ENCODE data around the gene MYO3B. TPM values are rescaled to one million over a fixed set of nuclear protein-coding genes. Genes with fewer than 3 reads are reported as not detected.

The MYO3B gene
- total and polyA plus RNA-seq, 2 of the 8 experiments (the other 6 are each of a cell fraction or from before 2014, with no cell fraction given) = 0.17 to 0.19 TPM

DNA sequence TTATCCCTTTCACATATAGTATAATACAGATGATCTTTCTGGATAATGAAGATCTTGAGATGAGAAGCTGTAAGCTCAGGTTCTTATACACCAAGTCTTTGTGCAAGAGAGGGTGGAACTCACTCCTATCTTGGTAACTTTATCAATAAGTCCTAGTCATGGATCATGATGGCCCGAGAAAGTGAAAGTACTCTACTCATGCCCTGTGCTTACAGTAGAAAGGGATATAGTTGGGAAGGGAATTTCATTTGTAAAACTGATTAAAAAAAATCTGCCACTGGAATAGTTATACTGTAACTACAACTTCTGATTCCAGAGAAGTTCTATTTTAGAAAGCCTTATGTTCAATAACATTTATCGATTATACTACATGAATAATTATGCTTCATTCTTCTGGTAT lies 51.8 kb downstream of the MYO3B start:
- Histone ChIP-seq H4K20me1 (replicated peaks in 1 of 2; ENCODE audit: control insufficient read depth in 1 of 2, insufficient read depth in 2 of 2, low read length in 2 of 2) (no peaks in the 10 kb centered on the region), H2BK5ac (ENCODE audit: low read depth, low read length) (no peak overlapping the region), H4K8ac (ENCODE audit: extremely low read depth, insufficient read depth, low read length) (no peak overlapping the region), H3K36me3 (ENCODE audit: control insufficient read depth in 2 of 4, insufficient read depth in 4 of 4, low read length in 3 of 4) (no peaks in the 10 kb centered on the region), H2BK120ac (replicated peaks; ENCODE audit: low read depth, low read length) (no peak overlapping the region), H4K91ac (replicated peaks; ENCODE audit: insufficient read length, low read length) (no peak overlapping the region), H3K18ac (ENCODE audit: extremely low read depth, low read length) (no peak overlapping the region), H2BK20ac (ENCODE audit: low read length) (no peak overlapping the region), H3K27ac (ENCODE audit: low read depth, low read length) (no peak overlapping the region), H3K79me2 (ENCODE audit: control insufficient read depth in 1 of 2, insufficient read depth in 2 of 2, low read length in 2 of 2) (no peaks in the 10 kb centered on the region), H3K4me2 (ENCODE audit: insufficient read depth in 1 of 2, low read depth in 2 of 2, low read length in 2 of 2) (no peak overlapping the region), H3K4ac (replicated peaks; ENCODE audit: insufficient read length, low read depth, low read length) (no peak overlapping the region), H3K79me1 (ENCODE audit: low read depth, low read length) (no peaks in the 10 kb centered on the region), H3K23ac (ENCODE audit: insufficient read length) (no peak overlapping the region), H3K56ac (replicated peaks; ENCODE audit: insufficient read length, low read depth, low read length) (no peak overlapping the region), H3K14ac (ENCODE audit: insufficient read length) (no peak overlapping the region), H3K27me3 (replicated peaks in 1 of 4; ENCODE audit: control insufficient read depth in 3 of 4, extremely low read depth in 1 of 4, insufficient read depth in 3 of 4, low read length in 3 of 4) (no peaks in the 10 kb centered on the region), H3K9ac (replicated peaks in 1 of 4; ENCODE audit: extremely low read depth in 1 of 4, low read depth in 3 of 4, low read length in 3 of 4) (no peak overlapping the region), H3K23me2 (ENCODE audit: low read depth, low read length) (no peaks in the 10 kb centered on the region), H3K4me1 (replicated peaks in 1 of 4; ENCODE audit: control insufficient read depth in 3 of 4, insufficient read depth in 4 of 4, low read length in 3 of 4) (no peaks in the 10 kb centered on the region), H2AFZ (ENCODE audit: low read length) (no peak overlapping the region), H2BK15ac (ENCODE audit: low read length) (no peak overlapping the region), H4K5ac (ENCODE audit: insufficient read length, low read depth, low read length) (no peak overlapping the region), H3K4me3 (ENCODE audit: extremely low read depth in 1 of 4, insufficient read depth in 2 of 4, low read depth in 3 of 4, low read length in 4 of 4) (no peak overlapping the region), H3K9me3 (ENCODE audit: insufficient read depth in 2 of 2, low read depth in 1 of 2, low read length in 1 of 2) (no peaks in the 10 kb centered on the region), H2AK5ac (ENCODE audit: low read depth, low read length) (no peak overlapping the region), H2BK12ac (ENCODE audit: low read depth, low read length) (no peak overlapping the region)
- 93% methylated on average over 2 of the region's 2 CpGs; no CpG with 5 or more reads in 1 of the 2 experiments for WGBS, 2 experiments (ENCODE audit: extremely low coverage in 1 of 2, insufficient coverage in 1 of 2, insufficient read length in 1 of 2, insufficient replicate concordance in 2 of 2, low coverage in 1 of 2, low lambda C conversion rate in 2 of 2, missing lambda C conversion rate in 1 of 2)
- TF ChIP-seq, protein P1, sequence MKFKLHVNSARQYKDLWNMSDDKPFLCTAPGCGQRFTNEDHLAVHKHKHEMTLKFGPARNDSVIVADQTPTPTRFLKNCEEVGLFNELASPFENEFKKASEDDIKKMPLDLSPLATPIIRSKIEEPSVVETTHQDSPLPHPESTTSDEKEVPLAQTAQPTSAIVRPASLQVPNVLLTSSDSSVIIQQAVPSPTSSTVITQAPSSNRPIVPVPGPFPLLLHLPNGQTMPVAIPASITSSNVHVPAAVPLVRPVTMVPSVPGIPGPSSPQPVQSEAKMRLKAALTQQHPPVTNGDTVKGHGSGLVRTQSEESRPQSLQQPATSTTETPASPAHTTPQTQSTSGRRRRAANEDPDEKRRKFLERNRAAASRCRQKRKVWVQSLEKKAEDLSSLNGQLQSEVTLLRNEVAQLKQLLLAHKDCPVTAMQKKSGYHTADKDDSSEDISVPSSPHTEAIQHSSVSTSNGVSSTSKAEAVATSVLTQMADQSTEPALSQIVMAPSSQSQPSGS (IDR thresholded peaks at IDR 0.05; ENCODE audit: low read length) = no peak
- TF ChIP-seq BRCA1 (IDR thresholded peaks at IDR 0.05; ENCODE audit: low read depth, low read length) = no peak
- TF ChIP-seq CHD2 (IDR thresholded peaks at IDR 0.05; ENCODE audit: low read length) = no peak
- no peak for TF ChIP-seq KDM5A (IDR thresholded peaks at IDR 0.05; ENCODE audit: low read length)
- no peak for TF ChIP-seq SIX5 (IDR thresholded peaks at IDR 0.05; ENCODE audit: low read depth, low read length)
- no peak for TF ChIP-seq KDM4A (IDR thresholded peaks at IDR 0.05; ENCODE audit: low read depth, low read length, severe bottlenecking)
- TF ChIP-seq TEAD4 (IDR thresholded peaks at IDR 0.05; ENCODE audit: low read depth, low read length) = no peak
- TF ChIP-seq FOSL1 (IDR thresholded peaks at IDR 0.05; ENCODE audit: insufficient read depth, low read depth, low read length) = no peak
- no peak for TF ChIP-seq TAF1 (IDR thresholded peaks at IDR 0.05; ENCODE audit: low read depth, low read length)
- DNase-seq (ENCODE audit: low read depth in 1 of 2, low spot score in 2 of 2) (no peak), FAIRE-seq (no peak)
- POLR2A ChIA-PET (ENCODE audit: partially characterized antibody) = no interaction called here
- CTCF ChIA-PET (ENCODE audit: partially characterized antibody) = interaction anchor here (0.6 to 1.1 kb wide), 2 partner anchors 149 to 646 kb away, joined by 3 read pairs; no protein-coding TSS in a partner anchor
